B cell (primary cell): ENCODE results near the gene BRINP2. TPM values are rescaled to one million over a fixed set of nuclear protein-coding genes. Genes with fewer than 3 reads are reported as not detected.

ENCODE experiments used
- ATAC-seq: fragments of 200-7000 bp; cut with Tn5 transposase; one replicate; pipeline ENCODE4 v1.10.0; 2021; ENCODE audit warnings: low read depth, mild to moderate bottlenecking, moderate number of reproducible peaks, moderate library complexity
- CTCF ChIA-PET: fragments of 350-600 bp; sonication (Branson Sonifier 250); formaldehyde crosslinking; loops from one replicate; lab custom pipeline; 2021; ENCODE audit warnings: antibody characterized with exemption, inconsistent platforms; lab: Charles Lee
- POLR2A ChIA-PET: fragments of 350-600 bp; sonication (Branson Sonifier 250); formaldehyde crosslinking; loops from one replicate; lab custom pipeline; 2021; ENCODE audit warnings: antibody characterized with exemption; lab: Charles Lee
- DNase-seq: peaks from one replicate; pipeline ENCODE4 v3.0.0; 2013
- H2AFZ ChIP-seq: 2 replicates; pipeline ENCODE4 v1.6.1; 2012; ENCODE audit warnings: mild to moderate bottlenecking, low read depth, low read length; ENCODE audit not compliant: insufficient read depth, poor library complexity, severe bottlenecking
- H3K27ac ChIP-seq, 2 donors: 1 replicate in 1 of 2; 2 replicates in 1 of 2; pipeline ENCODE4 v1.5.1; 2012 to 2013; ENCODE audit warnings: low read length in 2 of 2, mild to moderate bottlenecking in 2 of 2, moderate library complexity in 1 of 2
- H3K27me3 ChIP-seq, 4 experiments: fragments of 200-600 bp in 1 of 4; sonication (generic) in 1 of 4; replicated peaks in 1 of 4; 1 replicate in 2 of 4; 2 replicates in 2 of 4; pipeline versions ENCODE4 v1.6.1 to v1.7.0; 2013 to 2016; ENCODE audit warnings: low read length in 3 of 4, mild to moderate bottlenecking in 2 of 4, mixed read lengths in 1 of 4, moderate library complexity in 1 of 4; ENCODE audit not compliant: insufficient read depth in 4 of 4, control insufficient read depth in 3 of 4; ENCODE audit errors: control extremely low read depth in 1 of 4
- H3K36me3 ChIP-seq, 2 experiments: replicated peaks in 1 of 2; 1 replicate in 1 of 2; 2 replicates in 1 of 2; pipeline versions ENCODE4 v1.6.1 to v1.7.1; 2013; ENCODE audit warnings: low read length in 1 of 2; ENCODE audit not compliant: insufficient read depth in 2 of 2, control insufficient read depth in 1 of 2; ENCODE audit errors: control extremely low read depth in 1 of 2, extremely low read depth in 1 of 2
- H3K4me1 ChIP-seq, 2 donors: fragments of 200-600 bp in 1 of 2; sonication (generic) in 1 of 2; 1 replicate in 1 of 2; 2 replicates in 1 of 2; pipeline versions ENCODE4 v1.5.1 to v1.6.1; 2013 to 2017; ENCODE audit warnings: low read length in 2 of 2; ENCODE audit not compliant: control insufficient read depth in 2 of 2, insufficient read depth in 2 of 2
- H3K4me2 ChIP-seq: replicated peaks from 2 replicates; pipeline ENCODE3; 2012; ENCODE audit warnings: mild to moderate bottlenecking, low read depth, low read length; ENCODE audit not compliant: poor library complexity, severe bottlenecking
- H3K4me3 ChIP-seq, 5 experiments: fragments of 200-600 bp in 1 of 5; sonication (generic) in 1 of 5; 1 replicate in 3 of 5; 2 replicates in 2 of 5; pipeline versions ENCODE4 v1.5.1 to v1.7.0; 2011 to 2016; ENCODE audit warnings: low read length in 4 of 5, mild to moderate bottlenecking in 4 of 5, low read depth in 2 of 5, control low read depth in 1 of 5, moderate library complexity in 1 of 5; ENCODE audit not compliant: insufficient read depth in 1 of 5; ENCODE audit errors: control extremely low read depth in 1 of 5, extremely low read depth in 1 of 5
- H3K79me2 ChIP-seq: fragments of 200-600 bp; sonication (generic); one replicate; pipeline ENCODE4 v1.6.0; 2016; ENCODE audit warnings: low read length; ENCODE audit not compliant: control insufficient read depth, insufficient read depth
- H3K9ac ChIP-seq: fragments of 200-600 bp; sonication (generic); 2 replicates; pipeline ENCODE4 v1.6.1; 2017; ENCODE audit warnings: mild to moderate bottlenecking, low read length, moderate library complexity
- H3K9me3 ChIP-seq, 3 donors: one replicate each; pipeline versions ENCODE4 v1.6.1 to v1.7.1; 2013; ENCODE audit warnings: low read length in 2 of 3; ENCODE audit not compliant: control insufficient read depth in 2 of 3, insufficient read depth in 1 of 3; ENCODE audit errors: control extremely low read depth in 1 of 3
- H4K20me1 ChIP-seq: 2 replicates; pipeline ENCODE4 v1.6.0; 2012; ENCODE audit warnings: mild to moderate bottlenecking, low read length; ENCODE audit not compliant: insufficient read depth, control insufficient read depth, poor library complexity, severe bottlenecking
- H3K27ac Mint-ChIP-seq: one replicate; pipeline ENCODE4 v1.8.0; 2021; ENCODE audit warnings: mixed read lengths
- H3K27me3 Mint-ChIP-seq: one replicate; pipeline ENCODE4 v1.8.0; 2021; ENCODE audit warnings: mixed read lengths
- H3K4me1 Mint-ChIP-seq: one replicate; pipeline ENCODE4 v1.8.0; 2021; ENCODE audit warnings: mixed read lengths
- H3K4me3 Mint-ChIP-seq: one replicate; pipeline ENCODE4 v1.8.0; 2021; ENCODE audit warnings: mixed read lengths
- H3K9me3 Mint-ChIP-seq: one replicate; pipeline ENCODE4 v1.8.0; 2022; ENCODE audit warnings: mixed read lengths; ENCODE audit not compliant: insufficient read depth
- EZH2 ChIP-seq: IDR thresholded peaks from 2 replicates; pipeline ENCODE4 v1.6.1; 2012; ENCODE audit warnings: borderline replicate concordance, low read depth, mild to moderate bottlenecking, moderate library complexity, low read length; ENCODE audit not compliant: insufficient read depth, poor library complexity, severe bottlenecking
- WGBS: methylation state at CpG from one replicate; pipeline ENCODE4 v1.1.5; 2013; ENCODE audit warnings: missing lambda C conversion rate; ENCODE audit not compliant: insufficient coverage; 5-methylcytosine and 5-hydroxymethylcytosine counted together
- intact Hi-C: fragments of 100-400 bp; cut with micrococcal nuclease; formaldehyde crosslinking; loops from one replicate; pipeline ENCODE4 v1.10.0; 2022
- polyA plus RNA-seq: library from polyadenylated mRNA; depleted of rRNA; stranded (reverse); fragments of >200 nt; gene quantifications from 2 replicates; pipeline ENCODE4 v1.2.3, GENCODE V29; 2012
- total RNA-seq, 2 donors: library from RNA; stranded (reverse); fragments of 120-200 nt in 1 of 2; gene quantifications; 1 replicate in 1 of 2; 2 replicates in 1 of 2; pipeline versions ENCODE4 v1.2.3 to v1.2.4, GENCODE V29; 2013 to 2022
- TF ChIP-seq, protein P1 (sequence below): fragments of 200-600 bp; IDR thresholded peaks from one replicate; pipeline ENCODE4 v1.8.0; 2022; ENCODE audit warnings: antibody characterized with exemption, mild to moderate bottlenecking

Gene BRINP2
- total and polyA plus RNA-seq, 2 donors (not counting 1 experiment from before 2014, with no cell fraction given), result not detected

- ChIA-PET CTCF (no interaction called here), POLR2A (no interaction called here)
- H3K27me3 ChIP-seq, result no peaks in the 10 kb centered on the region
- no peak overlapping the region for H3K4me3 ChIP-seq
- no peaks in the 10 kb centered on the region for H3K79me2 ChIP-seq
- no peaks in the 10 kb centered on the region for H3K9me3 Mint-ChIP-seq
- no peak for ATAC-seq
- intact Hi-C loops, result no loop called here
- H3K27ac ChIP-seq, result no peak overlapping the region
- no peak overlapping the region for H3K9ac ChIP-seq
- no peak for DNase-seq
- no peak overlapping the region for H3K27ac Mint-ChIP-seq
- no CpG with 5 or more reads among the region's 2 CpGs for WGBS
- no peak overlapping the region for H2AFZ ChIP-seq
- no peak overlapping the region for H3K4me3 Mint-ChIP-seq
- no peaks in the 10 kb centered on the region for H3K36me3 ChIP-seq
- H3K4me2 ChIP-seq, result no peak overlapping the region
- H3K4me1 Mint-ChIP-seq, result no peaks in the 10 kb centered on the region
- no peaks in the 10 kb centered on the region for H3K9me3 ChIP-seq
- H3K27me3 Mint-ChIP-seq, result peaks cover 3% of the 10 kb centered on the region
- TF ChIP-seq, protein P1, sequence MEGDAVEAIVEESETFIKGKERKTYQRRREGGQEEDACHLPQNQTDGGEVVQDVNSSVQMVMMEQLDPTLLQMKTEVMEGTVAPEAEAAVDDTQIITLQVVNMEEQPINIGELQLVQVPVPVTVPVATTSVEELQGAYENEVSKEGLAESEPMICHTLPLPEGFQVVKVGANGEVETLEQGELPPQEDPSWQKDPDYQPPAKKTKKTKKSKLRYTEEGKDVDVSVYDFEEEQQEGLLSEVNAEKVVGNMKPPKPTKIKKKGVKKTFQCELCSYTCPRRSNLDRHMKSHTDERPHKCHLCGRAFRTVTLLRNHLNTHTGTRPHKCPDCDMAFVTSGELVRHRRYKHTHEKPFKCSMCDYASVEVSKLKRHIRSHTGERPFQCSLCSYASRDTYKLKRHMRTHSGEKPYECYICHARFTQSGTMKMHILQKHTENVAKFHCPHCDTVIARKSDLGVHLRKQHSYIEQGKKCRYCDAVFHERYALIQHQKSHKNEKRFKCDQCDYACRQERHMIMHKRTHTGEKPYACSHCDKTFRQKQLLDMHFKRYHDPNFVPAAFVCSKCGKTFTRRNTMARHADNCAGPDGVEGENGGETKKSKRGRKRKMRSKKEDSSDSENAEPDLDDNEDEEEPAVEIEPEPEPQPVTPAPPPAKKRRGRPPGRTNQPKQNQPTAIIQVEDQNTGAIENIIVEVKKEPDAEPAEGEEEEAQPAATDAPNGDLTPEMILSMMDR, result no peak
- TF ChIP-seq EZH2, result no peak
- H4K20me1 ChIP-seq, result no peaks in the 10 kb centered on the region
- H3K4me1 ChIP-seq, result no peaks in the 10 kb centered on the region
Measured at GRCh38 chr1:177223359-177223758, 52.6 kb downstream of the BRINP2 start.

- no peaks in the 10 kb centered on the region for H4K20me1 ChIP-seq
Measured at GRCh38 chr1:177227978-177228692, 57.4 kb downstream of the BRINP2 start.

More at GRCh38 chr1:177227978-177228692, 57.4 kb downstream of the BRINP2 start:
- H3K27ac ChIP-seq, result no peak overlapping the region
- Mint-ChIP-seq H3K9me3 (no peaks in the 10 kb centered on the region), H3K4me1 (no peaks in the 10 kb centered on the region), H3K4me3 (no peak overlapping the region), H3K27me3 (no peaks in the 10 kb centered on the region), H3K27ac (no peak overlapping the region)
- DNase-seq, result no peak
- peaks cover 0 to 2% (median 0%) of the 10 kb centered on the region in 4 experiments for H3K27me3 ChIP-seq
- H3K79me2 ChIP-seq, result no peaks in the 10 kb centered on the region
- intact Hi-C loops, result no loop called here
- H2AFZ ChIP-seq, result no peak overlapping the region
- no peak overlapping the region for H3K4me2 ChIP-seq
- H3K9me3 ChIP-seq, result no peaks in the 10 kb centered on the region
- no peaks in the 10 kb centered on the region for H3K4me1 ChIP-seq
- POLR2A ChIA-PET, result no interaction called here
- H3K9ac ChIP-seq, result no peak overlapping the region
- no peaks in the 10 kb centered on the region for H3K36me3 ChIP-seq
- WGBS, result 89% methylated on average over 7 of the region's 8 CpGs
- no peak overlapping the region for H3K4me3 ChIP-seq
- ATAC-seq, result no peak
- CTCF ChIA-PET, result no interaction called here
- TF ChIP-seq, protein P1, result no peak
- no peak for TF ChIP-seq EZH2
